Esophagus muscularis mucosa (tissue), 4 donors: Measurements from ENCODE around the gene CC2D2B.

Experiments used
- CTCF ChIP-seq, 3 experiments: fragments of 200-600 bp in 2 of 3; fragments of 450-650 bp in 1 of 3; sonication (generic) in 2 of 3; IDR thresholded peaks; one replicate each; pipeline ENCODE4 v1.5.1; 2017 to 2019; ENCODE audit warnings: antibody characterized with exemption in 3 of 3, mild to moderate bottlenecking in 2 of 3, moderate library complexity in 1 of 3
- EP300 ChIP-seq: sonication (generic); formaldehyde crosslinking; IDR thresholded peaks from one replicate; pipeline ENCODE4 v1.6.1; 2017; ENCODE audit warnings: antibody characterized with exemption
- POLR2A ChIP-seq: fragments of 450-650 bp; IDR thresholded peaks from one replicate; pipeline ENCODE4 v1.6.1; 2017; ENCODE audit warnings: antibody characterized with exemption, moderate library complexity, mild to moderate bottlenecking, low read depth
- POLR2AphosphoS5 ChIP-seq, 2 donors: sonication (generic); formaldehyde crosslinking; IDR thresholded peaks; one replicate each; pipeline ENCODE4 v1.6.1; 2017; ENCODE audit warnings: antibody characterized with exemption in 2 of 2

- TF ChIP-seq POLR2A = no peak
- no peak for TF ChIP-seq CTCF (IDR thresholded peaks at IDR 0.05)
- TF ChIP-seq POLR2AphosphoS5 (IDR thresholded peaks at IDR 0.05) = no peak
- no peak for TF ChIP-seq EP300
Measured at GRCh38 chr10:96021332-96021731, 113.6 kb downstream of the CC2D2B start.
